ENCODE results near the gene SCN4B. TPM values are rescaled to one million over a fixed set of nuclear protein-coding genes. Genes with fewer than 3 reads are reported as not detected.

Gene SCN4B
- total and polyA plus RNA-seq, 12 donors = 0.17 to 16.9 (median 4.6) TPM

DNA sequence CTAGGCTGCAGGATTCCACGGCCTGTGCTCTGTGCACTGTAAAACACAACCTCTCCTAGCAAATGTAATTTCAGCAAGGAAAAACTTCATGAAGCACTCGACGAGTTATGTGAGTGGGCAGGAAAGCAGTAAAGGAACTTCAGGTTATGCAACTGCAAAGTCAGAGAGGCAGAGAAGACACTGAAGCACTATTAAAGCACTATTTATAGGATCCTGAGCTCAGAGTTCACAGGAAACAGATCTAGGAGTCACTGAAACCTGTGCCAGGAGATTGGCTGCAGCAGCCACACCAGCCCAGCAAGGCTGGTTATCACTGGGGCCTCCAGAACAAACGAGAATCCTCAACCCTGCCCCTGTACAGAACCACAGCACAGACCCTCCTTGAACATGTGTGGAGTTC, 68.4 kb downstream of the SCN4B start:
- TF ChIP-seq, protein P1, sequence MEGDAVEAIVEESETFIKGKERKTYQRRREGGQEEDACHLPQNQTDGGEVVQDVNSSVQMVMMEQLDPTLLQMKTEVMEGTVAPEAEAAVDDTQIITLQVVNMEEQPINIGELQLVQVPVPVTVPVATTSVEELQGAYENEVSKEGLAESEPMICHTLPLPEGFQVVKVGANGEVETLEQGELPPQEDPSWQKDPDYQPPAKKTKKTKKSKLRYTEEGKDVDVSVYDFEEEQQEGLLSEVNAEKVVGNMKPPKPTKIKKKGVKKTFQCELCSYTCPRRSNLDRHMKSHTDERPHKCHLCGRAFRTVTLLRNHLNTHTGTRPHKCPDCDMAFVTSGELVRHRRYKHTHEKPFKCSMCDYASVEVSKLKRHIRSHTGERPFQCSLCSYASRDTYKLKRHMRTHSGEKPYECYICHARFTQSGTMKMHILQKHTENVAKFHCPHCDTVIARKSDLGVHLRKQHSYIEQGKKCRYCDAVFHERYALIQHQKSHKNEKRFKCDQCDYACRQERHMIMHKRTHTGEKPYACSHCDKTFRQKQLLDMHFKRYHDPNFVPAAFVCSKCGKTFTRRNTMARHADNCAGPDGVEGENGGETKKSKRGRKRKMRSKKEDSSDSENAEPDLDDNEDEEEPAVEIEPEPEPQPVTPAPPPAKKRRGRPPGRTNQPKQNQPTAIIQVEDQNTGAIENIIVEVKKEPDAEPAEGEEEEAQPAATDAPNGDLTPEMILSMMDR (IDR thresholded peaks at IDR 0.05) = no peak
- no peak for TF ChIP-seq POLR2A (IDR thresholded peaks at IDR 0.05)
- intact Hi-C loops (cut with DNase I) = no loop called here
- Histone ChIP-seq H3K9me3 (replicated peaks in 1 of 3) (no peaks in the 10 kb centered on the region), H3K27me3 (no peaks in the 10 kb centered on the region), H3K4me3 (no peak overlapping the region), H3K36me3 (replicated peaks in 1 of 2) (no peaks in the 10 kb centered on the region), H3K27ac (peak overlapping the region in 3 of 5 donors; percentile 28 to 56 (median 47)), H3K4me1 (replicated peaks in 1 of 2) (peaks cover 4 to 41% of the 10 kb centered on the region in 2 donors)
- WGBS, 4 donors = 18 to 32% (median 26%) methylated on average over 4 of the region's 4 CpGs
- peak in 2 of 7 donors; percentile 20 to 56 for DNase-seq

Other genes starting within 250 kb of the SCN4B start
- gene TMPRSS13, start 223.4 kb downstream of the SCN4B start, total RNA-seq = 1 to 10 TPM in 1 of 9 donors, under 1 TPM in 8; 0.12 to 1.3 (median 0.55) TPM
- 1 to 10 TPM in 1 of 3 donors, under 1 TPM in 2; 0.54 to 1.0 (median 0.84) TPM for gene TMPRSS13, start 223.4 kb downstream of the SCN4B start, polyA plus RNA-seq
- gene IL10RA, start 166.4 kb downstream of the SCN4B start, total RNA-seq = 10 to 100 TPM in 8 of 9 donors, 1 to 10 TPM in 1; 2.7 to 50.5 (median 32.2) TPM
- gene IL10RA, start 166.4 kb downstream of the SCN4B start, polyA plus RNA-seq = 10 to 100 TPM in 1 of 3 donors, 1 to 10 TPM in 2; 4.6 to 10.2 (median 7.3) TPM
- under 1 TPM in 2 of 9 donors, not detected in 7; 0.31 to 0.43 TPM for gene TMPRSS4, start 75.7 kb downstream of the SCN4B start, total RNA-seq
- gene TMPRSS4, start 75.7 kb downstream of the SCN4B start, polyA plus RNA-seq = under 1 TPM in 2 of 3 donors, not detected in 1; 0.13 to 0.24 TPM
- gene SMIM35, start 65.9 kb downstream of the SCN4B start, total RNA-seq = under 1 TPM in 4 of 9 donors, not detected in 5; 0.07 to 0.10 (median 0.08) TPM
- under 1 TPM in 1 of 3 donors, not detected in 2; 0.10 TPM for gene SMIM35, start 65.9 kb downstream of the SCN4B start, polyA plus RNA-seq
- gene SCN2B, start 23.8 kb upstream of the SCN4B start, total RNA-seq = under 1 TPM; 0.09 to 0.96 (median 0.36) TPM
- under 1 TPM; 0.10 to 0.84 (median 0.40) TPM for gene SCN2B, start 23.8 kb upstream of the SCN4B start, polyA plus RNA-seq
- 10 to 100 TPM in 2 of 9 donors, 1 to 10 TPM in 7; 1.8 to 12.6 (median 4.8) TPM for gene JAML, start 72.2 kb upstream of the SCN4B start, total RNA-seq
- 10 to 100 TPM in 1 of 3 donors, 1 to 10 TPM in 2; 3.3 to 13.9 (median 4.2) TPM for gene JAML, start 72.2 kb upstream of the SCN4B start, polyA plus RNA-seq
- gene MPZL3, start 99.5 kb upstream of the SCN4B start, total RNA-seq = 1 to 10 TPM in 3 of 9 donors, under 1 TPM in 6; 0.28 to 3.2 (median 0.91) TPM
- gene MPZL3, start 99.5 kb upstream of the SCN4B start, polyA plus RNA-seq = 1 to 10 TPM in 1 of 3 donors, under 1 TPM in 2; 0.67 to 1.1 (median 0.71) TPM
- 10 to 100 TPM in 1 of 9 donors, 1 to 10 TPM in 6, under 1 TPM in 2; 0.48 to 14.9 (median 4.3) TPM for gene MPZL2, start 111.5 kb upstream of the SCN4B start, total RNA-seq
- 10 to 100 TPM in 1 of 3 donors, 1 to 10 TPM in 2; 3.5 to 10.2 (median 6.0) TPM for gene MPZL2, start 111.5 kb upstream of the SCN4B start, polyA plus RNA-seq
- 1 to 10 TPM in 5 of 9 donors, under 1 TPM in 2, not detected in 2; 0.63 to 3.4 (median 2.7) TPM for gene CD3E, start 151.9 kb upstream of the SCN4B start, total RNA-seq
- gene CD3E, start 151.9 kb upstream of the SCN4B start, polyA plus RNA-seq = 1 to 10 TPM; 2.2 to 3.4 (median 2.7) TPM
- 1 to 10 TPM in 7 of 9 donors, under 1 TPM in 2; 0.44 to 8.0 (median 2.2) TPM for gene CD3D, start 189.9 kb upstream of the SCN4B start, total RNA-seq
- gene CD3D, start 189.9 kb upstream of the SCN4B start, polyA plus RNA-seq = 1 to 10 TPM; 1.6 to 3.0 (median 2.1) TPM
- 1 to 10 TPM in 3 of 9 donors, under 1 TPM in 5, not detected in 1; 0.11 to 1.3 (median 0.66) TPM for gene CD3G, start 191.5 kb upstream of the SCN4B start, total RNA-seq
- under 1 TPM; 0.03 to 0.44 (median 0.40) TPM for gene CD3G, start 191.5 kb upstream of the SCN4B start, polyA plus RNA-seq
- 10 to 100 TPM; 29.6 to 52.8 (median 35.8) TPM for gene UBE4A, start 206.8 kb upstream of the SCN4B start, total RNA-seq
- gene UBE4A, start 206.8 kb upstream of the SCN4B start, polyA plus RNA-seq = 10 to 100 TPM; 16.1 to 44.9 (median 29.7) TPM
- 100 to 1,000 TPM in 6 of 9 donors, 10 to 100 TPM in 3; 51.8 to 857 (median 300) TPM for gene ATP5MG, start 248.8 kb upstream of the SCN4B start, total RNA-seq
- gene ATP5MG, start 248.8 kb upstream of the SCN4B start, polyA plus RNA-seq = 100 to 1,000 TPM; 205 to 540 (median 367) TPM